ENCODE data around the gene LMNA. TPM values are rescaled to one million over a fixed set of nuclear protein-coding genes. Genes with fewer than 3 reads are reported as not detected.
A peak's percentile ranks its signal among the peaks of the same experiment; 100 is the strongest.

The LMNA gene
- polyA plus RNA-seq, 1 of the 3 experiments (the other 2 are of a cell fraction), result 983 TPM

GRCh38 chr1:156102633-156103511 lies 11.6 kb upstream of the LMNA start:
- ChIA-PET POLR2A (interaction anchor here (1.4 to 1.9 kb wide), 2 partner anchors 11 to 20 kb away, joined by 4 to 6 read pairs; partner anchors contain the start of gene LMNA), CTCF (interaction anchor here (0.8 to 29.6 kb wide), 4 partner anchors 12 to 58 kb away, joined by 3 to 1559 read pairs (median 12); partner anchors contain the start of gene LMNA)
- H3K9me2 ChIP-seq, result no peaks in the 10 kb centered on the region
- H3K9ac ChIP-seq, result peak overlapping the region; percentile 89
- WGBS (ENCODE audit: low lambda C conversion rate), result 62% methylated on average over 12 of the region's 16 CpGs
- H3F3A ChIP-seq (replicated peaks; ENCODE audit: insufficient read depth), result peaks cover 45% of the 10 kb centered on the region
- no peaks in the 10 kb centered on the region for H4K20me1 ChIP-seq (ENCODE audit: insufficient read depth)
- H2AFZ ChIP-seq (ENCODE audit: low read depth), result no peak overlapping the region
- H3K79me2 ChIP-seq (ENCODE audit: insufficient read depth), result peaks cover 49% of the 10 kb centered on the region
- no peak overlapping the region; a peak in 1 of 4 replicates for H3K4me3 ChIP-seq (ENCODE audit: low read depth in 2 of 2, low read length in 1 of 2)
- H3K36me3 ChIP-seq (replicated peaks in 1 of 2; ENCODE audit: control insufficient read depth in 1 of 2, insufficient read depth in 2 of 2, low read length in 1 of 2), result no peaks in the 10 kb centered on the region
- peak overlapping the region; percentile 77 to 99 for H3K27ac ChIP-seq (ENCODE audit: low read depth in 2 of 2, low read length in 1 of 2)
- no peaks in the 10 kb centered on the region for H3K9me3 ChIP-seq
- no peaks in the 10 kb centered on the region for H3K27me3 ChIP-seq (ENCODE audit: insufficient read depth)
- H3K4me1 ChIP-seq (ENCODE audit: control insufficient read depth in 1 of 2, insufficient read depth in 2 of 2, low read depth in 1 of 2, low read length in 1 of 2), result peaks cover 58 to 63% of the 10 kb centered on the region in 2 experiments
- peak overlapping the region; percentile 73 for H3K4me2 ChIP-seq
- DNase-seq, result no peak
- TF ChIP-seq RCOR1 (IDR thresholded peaks at IDR 0.05; ENCODE audit: low read length) (no peak), IRF3 (IDR thresholded peaks at IDR 0.05; ENCODE audit: low read depth, low read length) (no peak), SIN3A (IDR thresholded peaks at IDR 0.05; ENCODE audit: borderline replicate concordance, low read depth, low read length) (no peak), FOXJ3 (CRISPR knock-in tag; IDR thresholded peaks at IDR 0.05) (no peak), FOSL2 (IDR thresholded peaks at IDR 0.05; ENCODE audit: borderline replicate concordance, low read depth) (peak; percentile 55; the same call in 1 of the 2 replicates), USF2 (IDR thresholded peaks at IDR 0.05; ENCODE audit: borderline replicate concordance, low read depth, low read length) (no peak), MEF2A (IDR thresholded peaks at IDR 0.05; ENCODE audit: borderline replicate concordance, low read depth) (no peak), EZH2phosphoT487 (IDR thresholded peaks at IDR 0.05; ENCODE audit: borderline replicate concordance, low read depth) (no peak), RFX5 (IDR thresholded peaks at IDR 0.05; ENCODE audit: low read length) (no peak), CTCF (IDR thresholded peaks at IDR 0.05) (no peak), TEAD4 (IDR thresholded peaks at IDR 0.05; ENCODE audit: borderline replicate concordance, insufficient read depth) (no peak), NRF1 (IDR thresholded peaks at IDR 0.05; ENCODE audit: low read depth, low read length) (no peak), TAF1 (IDR thresholded peaks at IDR 0.05; ENCODE audit: borderline replicate concordance, low read depth, low read length) (no peak), YY1 (IDR thresholded peaks at IDR 0.05; ENCODE audit: low read depth) (no peak), REST (IDR thresholded peaks at IDR 0.05; ENCODE audit: low read depth, low read length) (no peak), POLR2AphosphoS5 (IDR thresholded peaks at IDR 0.05; ENCODE audit: low read depth, low read length) (no peak), EP300 (IDR thresholded peaks at IDR 0.05; ENCODE audit: borderline replicate concordance in 1 of 2, low read depth in 1 of 2, low read length in 1 of 2) (no peak), PBX3 (IDR thresholded peaks at IDR 0.05) (no peak), TCF12 (IDR thresholded peaks at IDR 0.05) (peak; percentile 59; the same call in 1 of the 2 replicates), USF1 (IDR thresholded peaks at IDR 0.05; ENCODE audit: borderline replicate concordance, low read depth) (no peak), RXRA (IDR thresholded peaks at IDR 0.05; ENCODE audit: borderline replicate concordance, low read depth) (no peak)

All from SK-N-SH (cell line).